ENCODE measurements around the gene NECTIN4. TPM values are rescaled to one million over a fixed set of nuclear protein-coding genes. Genes with fewer than 3 reads are reported as not detected.
A peak's percentile ranks its signal among the peaks of the same experiment; 100 is the strongest.

The NECTIN4 gene
- total and polyA plus RNA-seq, 3 donors from 2014 or later, result 0.63 to 1.3 (median 1.2) TPM

GRCh38 chr1:161039154-161039545, 50.2 kb downstream of the NECTIN4 start:
- WGBS, 2 donors, result 7 to 9% methylated on average over 3 of the region's 3 CpGs
- Histone ChIP-seq H3K9me3 (no peaks in the 10 kb centered on the region), H3K36me3 (ENCODE audit: low read depth, missing control alignments) (no peaks in the 10 kb centered on the region), H3K4me3 (peak overlapping the region; percentile 60 to 72), H3K4me1 (peaks cover 15% of the 10 kb centered on the region), H3K27me3 (no peaks in the 10 kb centered on the region), H3K27ac (no peak overlapping the region)
- no peak for DNase-seq
- intact Hi-C loops (cut with DNase I; ENCODE audit: low total_unique reads), result no loop called here
- TF ChIP-seq POLR2A (IDR thresholded peaks at IDR 0.05) (no peak), CTCF (IDR thresholded peaks at IDR 0.05) (no peak)

GRCh38 chr1:161038523-161039153, 50.7 kb downstream of the NECTIN4 start, which contains the start of gene TSTD1:
TSS of gene TSTD1 (minus strand) at chr1:161038964. CDS start at chr1:161038889, 75 bp downstream.
- Histone ChIP-seq H3K9me3 (no peaks in the 10 kb centered on the region), H3K4me3 (peak within 1 kb of the TSS; percentile 60 to 72), H3K4me1 (peaks cover 12% of the 10 kb centered on the region), H3K27ac (peak within 1 kb of the TSS in 1 of 2 donors; percentile 35), H3K36me3 (ENCODE audit: low read depth, missing control alignments) (no peaks in the 10 kb centered on the region), H3K27me3 (no peaks in the 10 kb centered on the region)
- intact Hi-C loops (cut with DNase I; ENCODE audit: low total_unique reads), result no loop called here
- 20 to 42% methylated on average over 4 to 54 of the region's 54 CpGs for WGBS, 2 donors
- no peak for TF ChIP-seq CTCF (IDR thresholded peaks at IDR 0.05)
- TF ChIP-seq POLR2A (IDR thresholded peaks at IDR 0.05), result no peak
- peak; percentile 75 for DNase-seq

- peak overlapping the region in 1 of 2 donors; percentile 35 for H3K27ac ChIP-seq
- no peaks in the 10 kb centered on the region for H3K36me3 ChIP-seq (ENCODE audit: low read depth, missing control alignments)
- intact Hi-C loops (cut with DNase I; ENCODE audit: low total_unique reads), result no loop called here
- TF ChIP-seq CTCF (IDR thresholded peaks at IDR 0.05) (no peak), POLR2A (IDR thresholded peaks at IDR 0.05) (no peak)
- H3K4me3 ChIP-seq, result peak overlapping the region; percentile 60 to 72
- no peak for DNase-seq
- H3K27me3 ChIP-seq, result no peaks in the 10 kb centered on the region
- H3K4me1 ChIP-seq, result peaks cover 17% of the 10 kb centered on the region
- H3K9me3 ChIP-seq, result no peaks in the 10 kb centered on the region
- WGBS, 2 donors, result 39 to 40% methylated on average over 17 to 21 of the region's 21 CpGs
Measured at GRCh38 chr1:161037661-161038522, 51.5 kb downstream of the NECTIN4 start.

GRCh38 chr1:161033751-161034150, 55.6 kb downstream of the NECTIN4 start:
- Histone ChIP-seq H3K36me3 (ENCODE audit: low read depth, missing control alignments) (no peaks in the 10 kb centered on the region), H3K27me3 (no peaks in the 10 kb centered on the region), H3K9me3 (no peaks in the 10 kb centered on the region), H3K4me1 (peaks cover 18% of the 10 kb centered on the region), H3K4me3 (no peak overlapping the region), H3K27ac (no peak overlapping the region)
- no peak for TF ChIP-seq CTCF (IDR thresholded peaks at IDR 0.05)
- TF ChIP-seq POLR2A (IDR thresholded peaks at IDR 0.05), result no peak
- intact Hi-C loops (cut with DNase I; ENCODE audit: low total_unique reads), result no loop called here
- 96 to 100% methylated on average over 3 of the region's 3 CpGs for WGBS, 2 donors
- DNase-seq, result no peak
